NCI-H1436 treated with DMSO at 0.1 percent for 48 hours (cell line): ENCODE results near the gene TEF.

ENCODE experiments used
- DNase-seq: peaks from one replicate; lab custom pipeline; 2025; lab: John Stamatoyannopoulos, UW

The TEF gene

DNA sequence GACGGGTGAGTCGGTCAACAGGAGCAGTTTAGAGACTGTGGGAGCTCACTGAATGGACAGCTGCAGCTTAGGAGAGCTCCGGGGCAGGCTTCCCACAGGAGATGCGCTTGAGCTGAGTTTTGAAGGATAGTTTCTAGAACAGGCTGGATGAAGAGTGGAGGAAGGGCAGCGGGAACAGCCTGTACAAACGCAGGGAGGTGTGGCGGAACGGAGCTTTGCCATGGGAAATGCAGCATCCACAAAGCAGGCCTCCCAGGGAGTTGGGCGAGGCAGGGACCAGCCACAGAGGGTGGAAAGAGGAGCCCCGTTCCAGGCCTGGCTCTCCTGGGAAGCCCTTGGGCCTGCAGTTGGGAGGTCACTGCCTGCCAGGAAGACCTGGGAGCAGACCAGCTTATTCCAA is 26.8 kb upstream of the TEF start:
- no peak for DNase-seq

GRCh38 chr22:41355895-41356294 is 25.8 kb upstream of the TEF start:
- no peak for DNase-seq

DNA sequence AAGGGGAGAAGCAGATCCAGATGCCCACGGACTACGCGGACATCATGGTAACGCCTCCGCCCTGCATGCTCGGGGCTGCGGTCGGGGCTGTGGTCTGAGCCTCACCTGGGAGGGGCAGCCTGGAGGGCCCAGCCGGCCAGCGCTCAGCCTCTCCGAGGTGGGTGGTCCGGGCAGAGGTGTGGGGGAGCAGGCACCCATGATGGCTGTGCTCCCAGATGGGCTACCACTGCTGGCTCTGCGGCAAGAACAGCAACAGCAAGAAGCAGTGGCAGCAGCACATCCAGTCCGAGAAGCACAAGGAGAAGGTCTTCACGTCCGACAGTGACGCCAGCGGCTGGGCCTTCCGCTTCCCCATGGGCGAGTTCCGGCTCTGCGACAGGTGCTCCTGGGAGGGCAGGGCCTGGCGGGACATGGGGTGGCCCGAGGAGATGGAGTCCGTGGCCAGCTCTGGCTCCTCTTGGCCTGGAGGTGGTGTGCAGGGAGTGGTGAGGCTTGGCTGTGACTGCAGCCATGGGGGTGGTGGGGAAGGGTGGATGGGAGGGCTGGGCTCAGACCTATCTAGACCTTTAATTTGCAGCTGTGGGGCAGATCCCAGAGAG is 25.2 kb upstream of the TEF start:
- no peak for DNase-seq

DNA sequence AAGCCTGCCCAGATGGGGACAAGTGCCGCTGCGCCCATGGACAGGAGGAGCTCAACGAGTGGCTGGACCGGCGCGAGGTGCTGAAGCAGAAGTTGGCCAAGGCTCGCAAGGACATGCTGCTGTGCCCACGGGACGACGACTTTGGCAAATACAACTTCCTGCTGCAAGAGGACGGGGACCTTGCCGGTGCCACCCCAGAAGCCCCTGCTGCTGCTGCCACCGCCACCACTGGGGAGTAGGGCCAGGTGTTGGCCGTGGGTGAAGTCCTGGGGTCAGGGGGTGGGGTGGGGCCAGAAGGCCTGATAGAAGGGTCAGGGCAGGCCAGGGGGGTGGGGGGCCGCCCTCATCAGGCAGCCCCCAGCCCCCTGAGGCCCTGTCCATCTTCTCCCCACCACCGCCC is 24.6 kb upstream of the TEF start:
- DNase-seq: no peak

GRCh38 chr22:41358927-41359326 is 22.8 kb upstream of the TEF start:
- no peak for DNase-seq

DNA sequence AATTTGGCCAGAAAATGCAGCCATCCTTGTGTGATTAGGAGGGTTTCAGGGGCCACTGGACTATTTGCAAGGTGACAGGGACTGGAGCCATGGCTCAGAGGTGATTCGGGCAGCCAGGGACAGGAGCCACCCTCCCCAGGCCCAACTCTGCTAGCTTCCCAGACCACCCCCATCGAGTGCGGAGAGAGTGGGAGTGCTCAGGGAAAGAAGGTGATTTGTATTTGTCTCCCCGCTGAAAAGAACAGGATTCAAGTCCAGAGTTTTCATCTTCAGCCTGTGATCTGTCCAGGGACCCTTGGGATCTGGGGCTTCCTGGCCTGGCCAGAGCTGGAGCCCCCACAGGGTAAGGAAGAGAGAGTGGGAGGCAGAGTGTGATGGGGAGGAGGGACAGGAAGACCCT is 22.4 kb upstream of the TEF start:
- DNase-seq: no peak

- DNase-seq: no peak
Observed at GRCh38 chr22:41360126-41360525, 21.6 kb upstream of the TEF start.

DNA sequence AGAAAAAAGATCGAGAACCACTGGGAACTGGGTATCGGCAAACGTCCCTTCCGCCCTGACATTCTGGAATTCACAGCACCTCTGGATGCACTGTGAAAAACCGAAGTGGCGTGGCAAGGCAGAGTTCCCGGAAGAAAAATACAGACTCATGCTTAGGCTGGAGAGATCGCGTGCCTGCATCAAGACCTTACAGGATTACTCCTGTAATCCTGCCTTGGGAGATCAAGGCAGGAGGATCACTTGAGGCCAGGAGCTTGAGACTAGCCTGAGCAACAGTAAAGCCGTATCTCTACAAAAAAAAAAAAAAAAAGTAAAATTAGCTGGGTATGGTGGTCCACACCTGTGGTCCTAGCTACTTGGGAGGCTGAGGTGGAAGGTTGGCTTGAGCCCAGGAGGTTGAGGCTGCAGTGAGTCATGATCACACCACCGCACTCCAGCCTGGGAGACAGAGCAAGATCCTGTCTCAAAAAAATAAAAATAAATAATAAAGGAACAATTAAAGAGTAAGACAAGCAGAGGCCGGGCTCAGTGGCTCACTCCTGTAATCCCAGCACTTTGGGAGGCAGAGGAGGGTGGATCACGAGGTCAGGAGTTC is 19.9 kb upstream of the TEF start:
- no peak for DNase-seq

DNA sequence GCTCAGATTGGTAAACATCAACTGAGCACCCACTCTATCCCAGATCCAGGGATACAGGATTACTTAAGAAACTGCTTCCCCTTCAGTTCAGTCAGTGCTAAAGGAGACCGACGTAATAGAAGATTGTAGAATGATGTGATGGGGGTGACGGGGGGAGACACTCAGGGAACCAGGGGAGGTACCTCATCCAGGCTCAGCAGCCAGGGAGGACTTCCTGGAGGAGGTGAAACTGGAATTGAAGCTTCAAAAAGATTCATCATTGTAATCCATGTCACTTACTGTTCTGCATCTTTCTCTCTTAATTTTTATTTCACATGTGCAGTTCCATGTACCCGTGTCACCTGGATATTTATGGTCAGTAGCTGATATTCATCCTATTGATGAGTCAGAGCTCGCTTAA is 19.1 kb upstream of the TEF start:
- DNase-seq: no peak

- no peak for DNase-seq
Observed at GRCh38 chr22:41364233-41364632, 17.5 kb upstream of the TEF start.

DNA sequence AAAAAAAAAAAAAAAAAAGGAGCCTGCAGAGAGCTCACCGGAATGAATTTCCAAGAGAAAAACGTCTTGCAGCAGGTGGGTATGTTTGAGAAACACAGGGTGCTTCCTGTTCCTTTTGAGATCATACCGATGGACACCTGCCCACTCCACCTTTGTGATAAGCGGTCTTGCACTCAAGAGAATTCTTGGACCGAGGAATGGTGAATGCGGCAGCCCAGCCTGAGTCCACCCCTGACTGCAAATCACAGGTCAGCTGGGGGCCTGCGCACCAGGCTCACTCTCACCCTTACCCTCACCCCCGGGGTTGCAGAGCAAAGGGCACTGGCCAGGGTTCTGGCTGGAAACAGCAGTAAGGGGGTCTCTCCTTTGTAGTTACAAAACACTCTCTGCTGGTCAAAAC is 16.8 kb upstream of the TEF start:
- no peak for DNase-seq

GRCh38 chr22:41365425-41365824 is 16.3 kb upstream of the TEF start:
- DNase-seq: no peak

DNA sequence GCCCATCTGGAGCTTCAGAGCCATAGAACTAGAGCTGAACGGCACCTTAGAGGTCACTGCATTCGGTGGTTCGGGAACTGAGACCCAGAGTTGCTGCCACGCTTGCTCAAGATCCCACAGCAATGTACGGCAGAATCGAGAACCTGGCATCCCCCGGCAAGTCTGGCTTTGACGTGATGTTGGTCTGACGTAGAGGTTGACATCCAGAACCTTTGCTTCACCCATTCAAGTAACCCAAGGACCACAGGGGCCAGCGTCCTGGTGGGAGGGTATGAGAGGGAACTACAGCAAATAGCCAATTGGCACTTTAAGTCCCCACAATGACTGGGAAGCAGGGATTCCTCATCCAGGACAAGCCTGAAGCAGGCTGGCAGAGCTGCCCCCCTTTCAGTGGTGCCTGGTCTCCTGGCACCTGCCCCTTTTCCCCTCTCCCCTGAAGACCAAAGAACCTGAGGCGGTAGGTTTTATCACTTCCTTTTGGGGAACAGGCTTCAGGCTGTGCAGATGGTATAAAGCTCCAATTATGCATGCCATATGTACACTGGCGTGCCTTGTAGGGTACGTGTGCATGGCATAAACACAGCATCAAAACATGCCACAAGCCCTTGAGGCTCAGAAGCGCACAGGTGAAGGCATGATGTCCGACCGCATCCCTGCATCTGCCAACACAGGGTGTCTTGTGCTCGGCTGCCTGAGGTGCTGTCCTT is 15.3 kb upstream of the TEF start:
- no peak for DNase-seq

GRCh38 chr22:41367039-41367679 is 14.6 kb upstream of the TEF start:
- peak; percentile 40 for DNase-seq

DNA sequence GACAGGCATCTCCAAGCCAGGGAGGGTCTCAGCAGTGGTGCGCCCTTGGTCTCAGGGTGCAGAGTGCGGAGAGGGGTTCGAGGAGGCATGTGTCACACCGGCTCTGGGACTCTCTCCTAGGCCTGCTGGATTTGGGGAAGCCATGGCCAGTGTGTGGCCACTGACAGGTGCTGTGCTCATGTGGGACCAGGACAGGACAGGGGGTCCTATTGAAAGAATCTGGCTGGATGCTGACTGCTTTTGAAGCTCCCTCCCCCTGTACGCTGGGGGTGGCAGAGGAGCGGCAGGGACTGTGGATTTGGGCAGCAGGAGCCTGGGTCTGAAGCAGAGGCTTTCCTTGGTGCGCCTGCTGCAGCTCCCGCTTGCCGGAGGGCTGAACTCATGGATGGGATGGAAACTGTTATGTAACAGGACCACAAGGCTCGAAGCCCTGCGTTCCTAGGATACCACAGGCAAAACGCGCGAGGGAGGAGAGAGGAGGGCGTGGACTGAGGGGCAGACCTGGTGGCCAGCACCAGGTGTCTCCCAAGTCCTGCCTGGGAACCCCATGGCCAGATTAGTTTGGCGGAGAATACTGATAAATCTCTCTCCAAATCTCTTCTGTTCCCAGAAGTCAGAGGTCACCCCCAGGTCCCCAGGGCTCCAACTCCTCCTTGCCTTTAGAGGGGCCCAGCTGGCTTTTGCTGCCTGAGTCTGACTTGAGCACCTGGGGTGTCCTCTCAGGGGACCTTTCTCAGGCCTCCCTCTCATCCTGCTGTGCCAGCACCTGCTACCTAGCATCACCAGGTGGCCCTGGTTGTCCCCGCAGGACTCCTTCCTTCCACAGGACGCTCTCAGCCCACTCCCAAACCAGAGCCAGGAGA is 13.8 kb upstream of the TEF start:
- DNase-seq: no peak

- DNase-seq: no peak
Observed at GRCh38 chr22:41368543-41369423, 13.0 kb upstream of the TEF start.

- DNase-seq: peak; percentile 21
Observed at GRCh38 chr22:41369424-41369745, 12.4 kb upstream of the TEF start.

DNA sequence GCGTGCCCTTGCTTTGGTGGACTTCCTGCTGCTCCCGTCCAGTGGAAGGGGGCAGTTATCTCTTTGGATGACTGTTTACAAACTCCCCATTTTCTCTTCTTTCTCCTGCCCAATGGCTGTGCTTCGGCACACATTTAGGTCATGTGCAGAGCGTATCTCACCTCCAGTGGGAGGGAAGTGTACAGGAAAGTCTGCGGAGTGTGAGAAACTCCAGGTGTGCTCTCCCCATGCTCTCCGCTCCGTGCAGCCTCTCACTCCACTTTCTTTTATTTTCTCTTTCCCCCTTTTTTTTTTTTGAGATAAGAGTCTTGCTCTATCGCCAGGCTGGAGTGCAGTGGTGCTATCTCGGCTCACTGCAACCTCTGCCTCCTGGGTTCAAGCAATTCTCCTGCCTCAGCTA is 11.9 kb upstream of the TEF start:
- no peak for DNase-seq

- DNase-seq: no peak
Observed at GRCh38 chr22:41377846-41378245, 3.9 kb upstream of the TEF start.

DNA sequence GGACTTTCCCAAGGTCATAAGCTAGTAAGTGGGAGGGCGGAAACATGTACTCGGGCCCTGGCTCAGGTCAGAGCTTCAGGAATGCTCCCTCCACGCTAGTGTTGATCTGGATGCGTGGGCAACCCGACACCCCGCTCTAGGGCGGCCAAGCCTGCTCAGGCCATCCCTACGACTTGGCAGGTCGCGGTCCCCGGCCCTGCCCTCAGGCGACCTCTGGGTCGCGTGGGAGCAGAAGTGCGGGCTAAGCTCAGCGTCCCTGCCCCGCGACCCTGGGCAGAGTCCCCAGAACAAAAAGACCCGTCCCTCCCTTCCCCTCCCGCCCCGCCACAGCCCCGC is 781 bp upstream of the TEF start:
- no peak for DNase-seq

- no peak for DNase-seq
Observed at GRCh38 chr22:41382098-41382578, 396 bp downstream of the TEF start.
